ENCODE results near the gene INAFM2.

DNA sequence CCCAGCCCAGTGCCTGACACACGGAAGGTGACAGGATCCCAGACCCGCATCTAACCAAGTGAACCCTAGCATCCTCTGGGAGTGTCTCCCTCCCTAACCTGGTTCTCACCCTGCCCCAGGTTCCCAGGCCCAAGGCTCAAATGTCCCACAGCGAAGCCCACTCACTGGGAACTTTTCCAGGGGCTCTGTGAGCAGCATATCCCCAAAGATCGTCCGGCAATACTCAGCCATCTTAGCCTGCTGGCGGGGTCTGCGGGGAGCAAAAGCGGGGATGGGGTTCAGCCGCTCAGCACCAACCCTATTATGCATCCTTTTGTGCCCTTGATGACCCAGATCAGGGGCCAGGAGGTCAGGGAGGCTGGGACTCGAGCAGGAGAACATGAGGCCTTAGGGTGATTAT, 26.1 kb upstream of the INAFM2 start:
- TF ChIP-seq, protein P1, sequence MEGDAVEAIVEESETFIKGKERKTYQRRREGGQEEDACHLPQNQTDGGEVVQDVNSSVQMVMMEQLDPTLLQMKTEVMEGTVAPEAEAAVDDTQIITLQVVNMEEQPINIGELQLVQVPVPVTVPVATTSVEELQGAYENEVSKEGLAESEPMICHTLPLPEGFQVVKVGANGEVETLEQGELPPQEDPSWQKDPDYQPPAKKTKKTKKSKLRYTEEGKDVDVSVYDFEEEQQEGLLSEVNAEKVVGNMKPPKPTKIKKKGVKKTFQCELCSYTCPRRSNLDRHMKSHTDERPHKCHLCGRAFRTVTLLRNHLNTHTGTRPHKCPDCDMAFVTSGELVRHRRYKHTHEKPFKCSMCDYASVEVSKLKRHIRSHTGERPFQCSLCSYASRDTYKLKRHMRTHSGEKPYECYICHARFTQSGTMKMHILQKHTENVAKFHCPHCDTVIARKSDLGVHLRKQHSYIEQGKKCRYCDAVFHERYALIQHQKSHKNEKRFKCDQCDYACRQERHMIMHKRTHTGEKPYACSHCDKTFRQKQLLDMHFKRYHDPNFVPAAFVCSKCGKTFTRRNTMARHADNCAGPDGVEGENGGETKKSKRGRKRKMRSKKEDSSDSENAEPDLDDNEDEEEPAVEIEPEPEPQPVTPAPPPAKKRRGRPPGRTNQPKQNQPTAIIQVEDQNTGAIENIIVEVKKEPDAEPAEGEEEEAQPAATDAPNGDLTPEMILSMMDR (IDR thresholded peaks at IDR 0.05 in 2 of 3, conservative IDR thresholded peaks at IDR 0.05 in 1 of 3; ENCODE audit: control insufficient read depth in 2 of 3, extremely low read depth in 1 of 3, insufficient read depth in 1 of 3, low read depth in 3 of 3, low read length in 3 of 3) = no peak
- no peak for TF ChIP-seq TCF3 (IDR thresholded peaks at IDR 0.05; ENCODE audit: borderline replicate concordance, insufficient read depth, low read depth, low read length)
